IPS-18a (cell line): ENCODE results near the gene CMSS1.

Experiments used
- H3K27ac ChIP-seq: one replicate; pipeline ENCODE4 v1.5.1; 2013; ENCODE audit warnings: low read length
- H3K27me3 ChIP-seq: one replicate; pipeline ENCODE4 v1.6.1; 2013; ENCODE audit warnings: mild to moderate bottlenecking, low read length; ENCODE audit not compliant: control insufficient read depth, insufficient read depth
- H3K36me3 ChIP-seq: one replicate; pipeline ENCODE4 v1.6.1; 2013; ENCODE audit warnings: low read depth, low read length; ENCODE audit not compliant: control insufficient read depth
- H3K4me1 ChIP-seq: one replicate; pipeline ENCODE4 v1.6.1; 2013; ENCODE audit warnings: low read depth, low read length; ENCODE audit not compliant: control insufficient read depth
- H3K4me3 ChIP-seq: one replicate; pipeline ENCODE4 v1.5.1; 2013; ENCODE audit warnings: low read length
- H3K9ac ChIP-seq: one replicate; pipeline ENCODE4 v1.6.1; 2013; ENCODE audit warnings: mild to moderate bottlenecking, low read length, moderate library complexity
- H3K9me3 ChIP-seq: one replicate; pipeline ENCODE4 v1.6.1; 2013; ENCODE audit warnings: low read depth, low read length; ENCODE audit not compliant: control insufficient read depth

Gene CMSS1

GRCh38 chr3:99911433-99911832, 93.8 kb downstream of the CMSS1 start:
- Histone ChIP-seq H3K27me3 (no peaks in the 10 kb centered on the region), H3K9me3 (no peaks in the 10 kb centered on the region), H3K4me1 (peaks cover 26% of the 10 kb centered on the region), H3K9ac (no peak overlapping the region), H3K4me3 (no peak overlapping the region), H3K27ac (no peak overlapping the region), H3K36me3 (no peaks in the 10 kb centered on the region)

GRCh38 chr3:99915906-99916432, 98.3 kb downstream of the CMSS1 start:
- no peak overlapping the region for H3K9ac ChIP-seq

GRCh38 chr3:99918715-99919114, 101.1 kb downstream of the CMSS1 start:
- Histone ChIP-seq H3K4me3 (no peak overlapping the region), H3K27me3 (no peaks in the 10 kb centered on the region), H3K36me3 (no peaks in the 10 kb centered on the region), H3K9ac (no peak overlapping the region), H3K9me3 (no peaks in the 10 kb centered on the region), H3K27ac (no peak overlapping the region), H3K4me1 (peaks cover 22% of the 10 kb centered on the region)

More at GRCh38 chr3:99915906-99916432, 98.3 kb downstream of the CMSS1 start:
- peaks cover 24% of the 10 kb centered on the region for H3K4me1 ChIP-seq
- H3K9me3 ChIP-seq: no peaks in the 10 kb centered on the region
- H3K27me3 ChIP-seq: no peaks in the 10 kb centered on the region
- no peak overlapping the region for H3K4me3 ChIP-seq
- no peak overlapping the region for H3K27ac ChIP-seq
- H3K36me3 ChIP-seq: no peaks in the 10 kb centered on the region

GRCh38 chr3:99919694-99920093, 102.0 kb downstream of the CMSS1 start:
- Histone ChIP-seq H3K27ac (no peak overlapping the region), H3K4me1 (peaks cover 17% of the 10 kb centered on the region), H3K4me3 (no peak overlapping the region)

GRCh38 chr3:99920481-99921376, 103.1 kb downstream of the CMSS1 start:
- Histone ChIP-seq H3K27me3 (no peaks in the 10 kb centered on the region), H3K36me3 (no peaks in the 10 kb centered on the region), H3K27ac (peak overlapping the region; percentile 1), H3K4me3 (no peak overlapping the region), H3K9ac (no peak overlapping the region), H3K9me3 (no peaks in the 10 kb centered on the region), H3K4me1 (peaks cover 21% of the 10 kb centered on the region)

More at GRCh38 chr3:99919694-99920093, 102.0 kb downstream of the CMSS1 start:
- H3K9ac ChIP-seq: no peak overlapping the region
- H3K36me3 ChIP-seq: no peaks in the 10 kb centered on the region
- no peaks in the 10 kb centered on the region for H3K27me3 ChIP-seq
- H3K9me3 ChIP-seq: no peaks in the 10 kb centered on the region

GRCh38 chr3:99921377-99921695, 103.7 kb downstream of the CMSS1 start:
- no peaks in the 10 kb centered on the region for H3K36me3 ChIP-seq
- no peak overlapping the region for H3K27ac ChIP-seq
- no peak overlapping the region for H3K9ac ChIP-seq
- no peak overlapping the region for H3K4me3 ChIP-seq
- peaks cover 27% of the 10 kb centered on the region for H3K4me1 ChIP-seq
- no peaks in the 10 kb centered on the region for H3K9me3 ChIP-seq
- no peaks in the 10 kb centered on the region for H3K27me3 ChIP-seq

GRCh38 chr3:99921986-99922385, 104.3 kb downstream of the CMSS1 start:
- Histone ChIP-seq H3K9ac (no peak overlapping the region), H3K9me3 (no peaks in the 10 kb centered on the region), H3K4me3 (no peak overlapping the region), H3K27ac (no peak overlapping the region), H3K36me3 (no peaks in the 10 kb centered on the region), H3K4me1 (peaks cover 34% of the 10 kb centered on the region), H3K27me3 (no peaks in the 10 kb centered on the region)

- Histone ChIP-seq H3K27ac (no peak overlapping the region), H3K9ac (no peak overlapping the region), H3K9me3 (no peaks in the 10 kb centered on the region), H3K4me1 (peaks cover 52% of the 10 kb centered on the region), H3K36me3 (no peaks in the 10 kb centered on the region), H3K4me3 (no peak overlapping the region), H3K27me3 (no peaks in the 10 kb centered on the region)
These were observed 106.2 kb downstream of the CMSS1 start for GRCh38 chr3:99923873-99924272.

GRCh38 chr3:99925584-99926230, 108.0 kb downstream of the CMSS1 start:
- Histone ChIP-seq H3K4me1 (peaks cover 61% of the 10 kb centered on the region), H3K4me3 (no peak overlapping the region), H3K9ac (no peak overlapping the region), H3K27ac (no peak overlapping the region), H3K36me3 (no peaks in the 10 kb centered on the region), H3K9me3 (no peaks in the 10 kb centered on the region), H3K27me3 (no peaks in the 10 kb centered on the region)

GRCh38 chr3:99927671-99928457, 110.2 kb downstream of the CMSS1 start:
- no peaks in the 10 kb centered on the region for H3K36me3 ChIP-seq
- H3K4me3 ChIP-seq: peak overlapping the region; percentile 42
- H3K27me3 ChIP-seq: no peaks in the 10 kb centered on the region
- H3K4me1 ChIP-seq: peaks cover 64% of the 10 kb centered on the region
- peak overlapping the region; percentile 60 for H3K27ac ChIP-seq
- H3K9me3 ChIP-seq: no peaks in the 10 kb centered on the region
- H3K9ac ChIP-seq: peak overlapping the region; percentile 43
